ENCODE data around the gene CNN3.

CNN3 gene

DNA sequence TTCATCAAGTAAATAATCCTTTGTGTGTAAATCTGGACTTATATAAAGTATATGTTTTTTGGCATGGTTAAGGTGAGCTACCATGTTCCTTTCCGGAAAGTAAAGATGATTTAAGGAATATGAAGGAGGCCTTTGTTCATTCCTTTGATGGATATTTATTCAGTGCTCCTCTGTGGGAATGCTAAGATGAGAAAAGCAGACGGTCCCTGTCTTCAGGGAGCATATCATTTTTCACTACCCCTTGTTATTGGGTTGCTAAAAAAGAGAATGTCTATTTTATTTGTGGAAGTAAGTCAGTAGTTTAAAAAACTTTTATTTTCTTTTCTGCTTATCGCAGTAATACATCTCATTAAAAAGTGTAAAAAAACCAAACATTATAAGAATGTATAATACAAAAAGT, 35.1 kb upstream of the CNN3 start:
- Histone ChIP-seq H3K27me3 (replicated peaks; ENCODE audit: control insufficient read depth, insufficient read depth, low read length) (no peaks in the 10 kb centered on the region), H3K4me3 (replicated peaks; ENCODE audit: low read depth, low read length) (no peak overlapping the region), H3K36me3 (ENCODE audit: control insufficient read depth, insufficient read depth, low read length) (no peaks in the 10 kb centered on the region)
- DNase-seq (ENCODE audit: extremely low read depth, insufficient read length): no peak
- TF ChIP-seq CTCF (IDR thresholded peaks at IDR 0.05; ENCODE audit: insufficient read depth, low read length, poor library complexity, severe bottlenecking): no peak

GRCh38 chr1:94961582-94961981, 34.7 kb upstream of the CNN3 start:
- H3K36me3 ChIP-seq (ENCODE audit: control insufficient read depth, insufficient read depth, low read length): no peaks in the 10 kb centered on the region
- no peak overlapping the region for H3K4me3 ChIP-seq (replicated peaks; ENCODE audit: low read depth, low read length)
- DNase-seq (ENCODE audit: extremely low read depth, insufficient read length): no peak
- TF ChIP-seq CTCF (IDR thresholded peaks at IDR 0.05; ENCODE audit: insufficient read depth, low read length, poor library complexity, severe bottlenecking): no peak
- no peaks in the 10 kb centered on the region for H3K27me3 ChIP-seq (replicated peaks; ENCODE audit: control insufficient read depth, insufficient read depth, low read length)

DNA sequence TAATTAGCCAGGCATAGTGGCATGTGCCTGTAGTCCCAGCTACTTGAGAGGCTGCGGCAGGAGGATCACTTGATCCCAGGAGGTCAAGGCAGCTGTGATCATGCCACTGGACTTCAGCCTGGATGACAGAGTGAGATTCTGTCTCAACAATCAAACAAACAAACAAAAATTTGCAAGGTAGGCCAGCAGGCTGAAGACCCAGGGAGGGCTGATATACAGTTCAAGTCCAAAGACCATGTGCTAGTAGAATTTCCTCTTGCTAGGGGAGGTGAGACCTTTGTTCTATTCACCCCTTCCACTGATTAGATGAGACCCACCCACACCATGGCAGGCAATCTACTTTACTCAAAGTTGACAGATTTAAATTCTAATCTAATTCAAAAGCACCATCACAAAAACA, 31.2 kb upstream of the CNN3 start:
- no peak for TF ChIP-seq CTCF (IDR thresholded peaks at IDR 0.05; ENCODE audit: insufficient read depth, low read length, poor library complexity, severe bottlenecking)
- Histone ChIP-seq H3K4me3 (replicated peaks; ENCODE audit: low read depth, low read length) (no peak overlapping the region), H3K36me3 (ENCODE audit: control insufficient read depth, insufficient read depth, low read length) (no peaks in the 10 kb centered on the region), H3K27me3 (replicated peaks; ENCODE audit: control insufficient read depth, insufficient read depth, low read length) (no peaks in the 10 kb centered on the region)
- DNase-seq (ENCODE audit: extremely low read depth, insufficient read length): no peak

DNA sequence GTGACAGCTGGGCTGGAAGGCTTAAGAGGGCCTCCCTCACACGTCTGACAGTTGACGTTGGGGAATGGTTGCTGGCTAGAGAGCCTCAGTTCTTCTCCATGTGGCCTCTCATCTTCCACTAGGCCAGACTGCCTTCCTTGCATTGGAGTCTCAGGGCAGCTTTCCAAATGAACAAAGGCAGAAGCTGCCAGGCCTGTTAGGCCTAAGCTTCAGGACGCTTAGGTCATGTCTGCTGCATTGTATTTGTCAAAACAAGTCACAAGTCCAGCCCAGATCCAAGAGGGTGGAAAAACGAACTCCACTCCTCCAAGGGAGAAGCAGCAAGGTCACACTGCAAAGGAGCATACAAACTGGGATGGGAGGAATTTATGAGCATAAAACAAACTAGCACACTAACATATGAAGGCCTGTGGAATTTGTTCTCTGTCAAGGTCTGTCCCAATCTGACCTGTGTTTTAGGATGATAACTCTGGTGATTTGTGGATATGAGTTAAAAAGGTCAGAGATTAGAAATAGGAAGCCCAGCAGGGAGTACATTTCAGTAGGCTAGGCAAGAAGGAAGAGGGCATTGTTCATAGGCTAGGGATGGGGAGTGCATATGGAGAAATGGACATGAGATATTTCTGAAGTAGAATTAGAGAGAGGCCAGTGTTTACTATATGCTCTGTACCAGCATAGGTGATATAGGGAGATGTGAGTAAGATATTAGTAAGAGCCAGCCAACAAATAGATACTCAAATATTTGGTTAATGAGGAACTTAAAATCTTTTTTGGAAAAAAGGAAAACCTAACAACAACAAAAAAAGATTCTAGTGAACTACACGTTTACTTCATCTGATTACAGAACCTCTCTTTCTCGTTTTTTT, 29.1 kb upstream of the CNN3 start:
- DNase-seq (ENCODE audit: extremely low read depth, insufficient read length): no peak
- Histone ChIP-seq H3K4me3 (replicated peaks; ENCODE audit: low read depth, low read length) (no peak overlapping the region), H3K27me3 (replicated peaks; ENCODE audit: control insufficient read depth, insufficient read depth, low read length) (no peaks in the 10 kb centered on the region), H3K36me3 (ENCODE audit: control insufficient read depth, insufficient read depth, low read length) (no peaks in the 10 kb centered on the region)
- TF ChIP-seq CTCF (IDR thresholded peaks at IDR 0.05; ENCODE audit: insufficient read depth, low read length, poor library complexity, severe bottlenecking): no peak

- H3K36me3 ChIP-seq (ENCODE audit: control insufficient read depth, insufficient read depth, low read length): no peaks in the 10 kb centered on the region
- TF ChIP-seq CTCF (IDR thresholded peaks at IDR 0.05; ENCODE audit: insufficient read depth, low read length, poor library complexity, severe bottlenecking): no peak
- H3K4me3 ChIP-seq (replicated peaks; ENCODE audit: low read depth, low read length): no peak overlapping the region
- no peak for DNase-seq (ENCODE audit: extremely low read depth, insufficient read length)
- no peaks in the 10 kb centered on the region for H3K27me3 ChIP-seq (replicated peaks; ENCODE audit: control insufficient read depth, insufficient read depth, low read length)
These were observed 27.6 kb upstream of the CNN3 start for GRCh38 chr1:94954263-94955220.
